ENCODE data around the gene MRPL46.

The MRPL46 gene
- 4.4 to 8.2 (median 5.1) reads per million in 4 experiments for total RNA-seq

DNA sequence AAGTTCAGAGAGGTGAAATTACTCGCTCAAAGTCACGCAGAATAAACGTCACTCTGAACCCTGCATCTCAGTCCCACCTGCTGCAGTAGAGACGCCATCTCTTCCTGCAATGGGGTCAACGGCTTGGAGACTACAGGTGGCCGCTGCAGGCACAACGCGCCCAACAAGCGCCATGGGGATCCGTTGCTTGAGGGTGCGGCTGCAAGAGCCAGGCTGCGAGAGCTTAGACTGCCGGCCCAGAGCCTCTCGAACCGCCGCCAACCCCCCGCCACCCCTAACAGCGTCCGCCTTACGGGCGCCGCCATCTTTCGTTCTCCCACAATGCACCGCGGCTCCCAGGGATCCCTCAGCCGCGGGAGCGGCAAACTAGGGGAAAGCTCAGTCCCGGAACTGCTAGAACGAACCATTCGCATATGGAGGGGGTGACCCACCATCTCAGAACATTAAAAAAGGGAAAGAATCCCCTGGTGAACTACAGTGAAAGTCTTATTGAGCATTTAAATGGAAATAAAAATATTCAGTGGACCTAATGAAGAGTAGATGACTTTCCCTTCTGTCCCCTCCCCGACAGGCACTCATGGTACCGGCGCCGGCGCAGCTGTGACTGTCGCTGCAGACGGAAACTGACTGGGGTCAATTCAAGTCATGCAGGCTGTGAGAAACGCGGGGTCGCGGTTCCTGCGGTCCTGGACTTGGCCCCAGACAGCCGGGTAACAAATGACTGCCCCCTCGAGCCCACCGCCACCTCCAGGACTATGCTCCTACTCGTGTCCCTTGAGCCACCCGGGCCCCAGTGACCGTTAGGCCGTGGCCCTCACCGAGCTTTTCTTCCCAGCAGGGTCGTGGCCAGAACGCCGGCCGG, at the start of gene MRPL46, which contains the start of gene MRPS11:
TSS of gene MRPL46 (minus strand) at position 316 of the 862 bp plus-strand sequence. CDS start at position 305, 11 bp downstream.
TSS of gene MRPS11 (plus strand) at position 636 of the 862 bp plus-strand sequence. CDS start at position 646, 10 bp downstream.
- DNase-seq: peak; percentile 86

DNA sequence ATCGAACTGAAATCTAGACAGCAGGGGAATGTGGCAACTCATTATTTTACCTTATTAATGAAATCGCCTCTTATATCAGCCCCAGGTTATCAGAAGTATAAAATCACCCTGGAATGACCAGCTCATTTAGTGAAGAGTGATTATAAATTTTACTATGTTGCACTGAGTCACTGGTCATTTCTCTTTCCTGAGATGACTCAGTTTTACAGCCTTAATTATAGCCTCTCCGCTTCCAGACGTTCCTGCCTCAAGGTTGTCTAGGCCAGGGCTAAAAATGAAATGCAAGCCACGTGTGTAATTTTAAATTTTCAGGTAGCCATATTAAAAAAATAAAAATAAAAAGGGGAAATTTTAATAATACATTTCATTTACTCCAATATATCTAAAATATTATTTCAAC, 46.0 kb upstream of the MRPL46 start:
- no peak for DNase-seq

DNA sequence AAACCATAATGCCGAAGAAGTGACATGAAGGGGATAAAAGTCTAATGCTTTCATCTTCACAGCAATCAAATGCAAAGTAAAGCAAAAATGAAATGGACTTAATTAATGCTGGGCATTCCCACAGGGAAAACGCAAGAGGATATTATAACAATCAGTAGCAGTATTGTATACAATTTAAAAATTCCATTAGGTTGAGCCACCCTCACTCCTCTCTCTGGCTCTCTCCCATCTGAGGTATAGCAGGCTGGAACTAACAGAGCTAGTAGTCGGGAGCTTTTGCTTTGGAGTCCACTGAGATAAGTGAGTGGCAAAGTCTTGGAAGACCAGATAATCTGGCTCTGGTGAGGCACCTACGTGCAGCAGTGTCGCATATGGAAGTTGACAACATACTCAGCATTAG, 45.4 kb upstream of the MRPL46 start:
- DNase-seq: no peak

DNA sequence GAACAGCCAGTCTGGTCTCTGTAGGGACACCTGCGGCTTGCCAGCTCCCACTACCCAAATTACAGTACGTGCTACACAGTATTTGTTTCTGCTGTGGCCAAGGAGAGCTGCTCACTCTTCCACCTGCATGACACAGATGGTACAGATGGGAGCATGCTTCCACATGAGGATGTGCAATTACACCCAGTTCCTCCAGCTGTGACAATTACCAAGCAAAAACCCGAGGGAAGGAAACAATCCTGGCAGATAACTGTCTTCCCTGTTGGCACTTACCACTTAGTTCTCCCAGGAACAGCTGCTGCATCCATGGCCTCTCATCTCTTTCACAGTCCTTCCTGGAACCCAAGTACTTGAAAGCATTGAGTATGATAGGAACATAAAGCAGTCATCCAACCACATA, 44.9 kb upstream of the MRPL46 start:
- DNase-seq: no peak

DNA sequence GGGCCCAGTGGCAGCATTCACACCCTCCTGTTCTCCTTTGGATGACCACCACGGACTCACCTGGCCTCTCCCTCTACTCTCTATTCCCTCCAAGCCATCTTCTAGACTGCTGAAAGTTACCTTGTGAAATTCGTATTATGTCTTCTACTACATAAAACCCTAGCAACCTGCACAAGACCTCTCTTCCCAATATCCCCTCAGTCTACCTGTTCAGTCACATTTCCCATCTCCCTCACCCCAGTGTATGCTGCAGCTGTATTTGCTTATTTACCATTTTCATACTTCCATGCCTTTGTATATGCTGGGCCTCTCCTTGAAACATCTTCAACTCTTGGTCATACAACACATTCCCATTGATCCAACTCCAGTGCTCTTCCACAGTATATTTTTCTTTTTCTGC, 44.0 kb upstream of the MRPL46 start:
- DNase-seq: no peak

DNA sequence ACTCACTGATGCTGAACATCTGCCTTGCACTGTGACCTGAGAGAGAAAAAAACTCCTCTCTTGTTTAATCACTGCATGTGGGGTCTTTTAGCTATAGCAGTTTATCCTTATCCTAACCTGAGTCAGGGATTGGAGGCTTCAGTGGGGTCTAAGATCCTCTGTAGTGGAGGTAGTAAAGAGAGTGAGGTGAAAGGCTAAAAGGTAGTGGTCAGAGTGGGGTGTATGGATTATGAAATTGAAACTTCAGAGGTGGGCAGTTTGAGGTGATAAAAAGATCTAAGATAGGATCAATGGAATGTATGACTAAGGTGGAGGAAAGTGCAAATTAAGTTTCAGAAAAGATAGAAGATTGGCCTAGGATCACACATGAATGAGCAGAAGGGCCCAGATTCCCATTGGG, 42.8 kb upstream of the MRPL46 start:
- DNase-seq: no peak

DNA sequence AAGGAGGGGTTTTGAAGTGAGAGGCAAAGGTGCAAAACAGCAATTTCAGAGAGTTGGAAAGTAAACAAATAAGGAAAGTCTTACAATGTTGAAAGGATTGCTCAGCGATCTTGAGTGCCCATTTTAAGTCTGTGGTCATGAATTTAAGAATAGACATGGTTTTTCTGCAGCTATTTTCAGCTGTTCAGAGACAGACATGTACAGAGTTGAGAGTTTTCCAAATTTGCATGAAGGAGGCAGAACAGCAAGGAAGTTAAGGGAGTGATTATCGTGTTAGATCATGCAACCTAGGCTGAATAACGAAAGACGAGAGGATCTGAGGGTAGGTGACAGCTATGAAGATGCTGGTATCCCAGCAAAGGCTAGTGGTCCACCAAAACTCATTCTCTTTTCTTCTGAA, 42.1 kb upstream of the MRPL46 start:
- no peak for DNase-seq

DNA sequence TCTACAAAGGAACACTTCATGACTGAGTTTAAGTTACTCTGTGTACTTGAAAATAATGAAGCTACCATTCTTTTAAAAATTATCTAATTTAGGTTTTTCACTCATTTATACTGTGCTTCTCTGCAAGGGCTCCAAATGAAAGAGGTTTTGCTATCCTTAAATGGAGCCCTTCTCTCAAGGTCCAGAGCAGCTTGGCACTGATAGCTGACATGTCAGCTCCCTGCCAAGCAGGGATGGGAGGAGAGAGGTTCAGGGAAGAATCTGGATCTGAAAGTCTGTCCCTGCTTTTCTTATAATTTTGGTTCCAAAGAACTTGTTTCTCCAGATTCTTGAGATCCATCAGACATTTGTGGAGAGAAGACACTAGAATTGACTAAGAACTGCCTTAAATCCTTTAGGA, 39.4 kb upstream of the MRPL46 start:
- DNase-seq: no peak

DNA sequence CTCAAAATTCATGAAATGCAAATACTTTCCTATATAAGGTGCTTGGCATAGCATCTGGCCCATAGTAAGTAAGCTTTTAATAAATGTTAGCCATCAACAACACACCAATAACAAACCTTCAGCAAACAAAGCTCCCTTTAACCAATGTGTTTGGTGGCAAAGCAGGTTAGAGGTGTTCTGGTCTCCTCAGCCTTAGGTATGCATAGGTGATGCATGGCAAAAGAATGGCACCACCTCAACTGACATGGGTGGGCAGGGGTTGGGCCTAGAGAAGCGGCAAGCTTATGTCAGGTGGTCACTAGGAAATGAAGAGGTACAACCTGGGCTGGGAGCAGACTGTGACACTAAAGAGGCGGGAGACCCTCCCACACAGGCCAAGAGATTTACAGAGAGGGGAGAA, 38.5 kb upstream of the MRPL46 start:
- DNase-seq: no peak

DNA sequence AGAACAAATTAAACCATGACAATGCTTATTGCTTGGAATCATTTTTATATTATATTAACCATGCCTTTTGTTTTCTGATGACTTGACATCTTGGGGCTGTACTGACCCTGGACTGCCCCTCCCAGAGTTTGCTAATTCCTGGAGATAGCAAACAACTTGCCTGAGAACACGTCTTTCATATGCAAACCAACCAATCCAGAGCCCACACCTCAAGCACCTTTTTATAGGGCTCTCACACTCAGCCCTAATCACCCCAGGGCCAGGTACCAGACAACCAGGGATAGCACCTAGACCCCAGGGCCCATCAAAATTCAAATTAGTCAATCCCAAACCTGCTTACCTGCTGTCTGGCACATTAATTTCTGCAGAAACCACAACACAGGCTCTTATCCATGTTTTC, 37.3 kb upstream of the MRPL46 start:
- no peak for DNase-seq

DNA sequence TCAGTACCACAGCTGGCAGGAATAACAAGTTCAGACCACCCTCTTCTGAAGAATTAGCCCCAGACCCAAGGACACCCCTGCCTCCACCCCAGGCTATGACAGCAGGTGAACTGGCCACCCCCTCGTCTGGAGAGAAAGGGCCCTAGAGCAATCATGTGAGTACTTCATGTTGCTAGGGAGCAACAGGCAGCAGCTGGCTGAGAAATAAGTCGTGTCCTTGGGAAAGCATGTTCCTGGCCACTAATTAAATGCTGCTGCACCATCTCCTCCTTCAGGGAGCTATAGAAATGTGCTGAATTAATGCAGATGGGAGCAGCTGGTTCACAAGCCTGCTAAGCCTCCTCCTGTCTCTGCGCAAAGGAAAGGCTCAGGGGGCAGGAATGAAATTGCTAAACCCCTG, 31.8 kb upstream of the MRPL46 start:
- no peak for DNase-seq

DNA sequence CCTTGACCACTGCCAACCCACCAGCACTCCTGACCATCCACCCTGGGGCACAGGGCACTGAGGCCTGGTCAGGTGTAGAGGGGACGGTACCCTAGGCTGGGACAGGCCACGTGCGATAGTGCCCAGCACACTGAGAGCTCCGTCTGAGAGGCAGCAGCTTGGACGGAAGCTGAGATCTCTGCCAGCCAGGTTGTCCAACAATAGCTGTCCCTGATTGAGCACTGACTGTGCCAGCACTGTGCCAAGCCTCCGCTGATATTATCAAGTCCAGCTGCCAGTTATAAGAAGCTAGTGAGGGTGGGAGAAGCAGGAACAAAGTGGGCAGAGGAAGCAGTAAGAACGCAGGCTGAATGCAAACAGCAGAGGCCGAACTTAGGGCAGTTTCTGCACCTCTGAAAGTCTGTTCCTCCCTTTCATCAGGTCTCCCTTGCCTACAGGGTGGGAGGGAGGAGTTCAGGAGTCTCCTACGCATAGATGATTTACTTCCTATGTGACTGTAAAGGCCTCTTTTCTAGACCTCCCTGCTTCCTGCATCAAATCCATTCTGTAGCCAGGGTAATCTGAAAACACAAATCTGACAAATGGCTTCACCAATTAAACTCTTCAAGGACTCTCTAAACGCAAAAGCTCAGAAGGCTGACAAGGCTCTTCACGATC, 30.0 kb upstream of the MRPL46 start:
- no peak for DNase-seq

DNA sequence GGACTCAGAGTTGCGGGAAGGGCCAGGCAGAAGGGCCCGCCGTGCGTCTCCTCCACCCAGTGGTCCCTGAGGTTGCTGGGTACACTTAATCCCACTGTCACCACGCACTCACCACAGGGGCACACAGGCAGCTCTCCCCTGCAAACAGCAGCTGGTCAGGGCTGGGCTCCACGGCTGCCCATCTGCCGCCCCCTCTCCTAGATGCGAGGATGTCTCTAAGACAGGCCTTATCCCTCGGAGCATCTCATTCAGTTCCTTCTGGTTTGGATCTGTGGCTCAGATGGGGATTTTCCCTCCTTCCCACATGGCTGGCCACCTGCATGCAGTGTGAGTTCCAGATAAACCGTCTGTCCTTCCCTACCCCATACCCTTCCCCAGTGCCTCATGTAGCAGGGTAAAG, 26.7 kb upstream of the MRPL46 start:
- no peak for DNase-seq

DNA sequence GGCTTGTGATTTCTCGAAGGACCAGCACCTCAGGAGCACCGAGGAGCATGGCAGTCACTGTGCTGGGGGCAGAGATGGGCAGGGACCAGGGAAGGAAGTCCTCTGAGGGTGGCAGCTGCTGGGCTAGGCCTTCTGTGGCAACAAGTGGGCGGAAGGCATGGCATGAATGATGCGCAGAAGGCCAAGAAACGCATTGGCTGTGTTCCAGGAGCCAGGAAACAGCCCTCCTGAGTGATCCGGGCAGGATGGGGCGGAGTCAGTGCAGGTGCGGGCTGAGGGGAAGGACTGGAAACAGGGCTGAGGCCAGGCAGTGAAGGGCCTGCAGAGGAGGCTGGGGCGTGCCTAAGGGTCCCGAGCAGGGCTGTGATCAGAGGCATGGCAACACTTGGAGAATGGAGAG, 24.0 kb upstream of the MRPL46 start:
- DNase-seq: no peak

DNA sequence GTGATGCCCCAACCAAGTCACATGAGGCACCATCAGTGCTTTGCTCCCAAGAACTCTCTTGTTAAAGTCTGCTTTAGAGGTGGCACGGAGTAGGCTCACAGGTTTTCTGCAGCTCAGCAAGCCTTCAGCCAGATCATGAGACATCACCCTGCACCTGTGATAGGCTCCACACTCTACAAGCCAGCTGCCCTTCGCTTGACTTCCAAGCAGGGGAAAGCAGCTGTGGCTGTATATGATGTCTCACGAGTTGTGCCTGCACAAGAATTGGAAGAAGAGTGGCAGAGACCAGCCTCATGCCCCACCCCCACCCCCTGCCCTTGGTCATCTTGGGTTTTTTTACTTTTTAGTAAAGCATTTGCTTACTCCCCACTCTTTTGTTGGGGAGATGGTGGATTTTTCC, 22.8 kb upstream of the MRPL46 start:
- no peak for DNase-seq

DNA sequence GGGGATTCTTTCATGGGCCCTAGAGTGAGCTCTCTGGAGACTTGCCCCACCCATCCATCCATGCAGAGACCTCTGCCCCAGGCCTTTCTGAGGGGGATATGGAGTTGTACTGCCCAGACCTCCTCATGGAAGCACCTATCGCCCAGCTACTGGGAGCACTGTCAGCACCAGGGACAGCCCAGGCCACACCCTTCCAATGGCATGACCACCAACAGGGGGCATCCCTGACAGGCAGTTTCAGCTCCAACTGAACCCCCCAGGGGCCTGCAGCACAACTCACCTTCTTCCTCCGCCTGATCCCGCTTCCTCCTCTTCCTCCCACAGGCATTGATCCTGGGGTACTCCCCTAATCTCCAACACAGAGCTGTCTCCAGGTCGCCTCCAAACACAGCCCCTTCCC, 22.1 kb upstream of the MRPL46 start:
- no peak for DNase-seq

DNA sequence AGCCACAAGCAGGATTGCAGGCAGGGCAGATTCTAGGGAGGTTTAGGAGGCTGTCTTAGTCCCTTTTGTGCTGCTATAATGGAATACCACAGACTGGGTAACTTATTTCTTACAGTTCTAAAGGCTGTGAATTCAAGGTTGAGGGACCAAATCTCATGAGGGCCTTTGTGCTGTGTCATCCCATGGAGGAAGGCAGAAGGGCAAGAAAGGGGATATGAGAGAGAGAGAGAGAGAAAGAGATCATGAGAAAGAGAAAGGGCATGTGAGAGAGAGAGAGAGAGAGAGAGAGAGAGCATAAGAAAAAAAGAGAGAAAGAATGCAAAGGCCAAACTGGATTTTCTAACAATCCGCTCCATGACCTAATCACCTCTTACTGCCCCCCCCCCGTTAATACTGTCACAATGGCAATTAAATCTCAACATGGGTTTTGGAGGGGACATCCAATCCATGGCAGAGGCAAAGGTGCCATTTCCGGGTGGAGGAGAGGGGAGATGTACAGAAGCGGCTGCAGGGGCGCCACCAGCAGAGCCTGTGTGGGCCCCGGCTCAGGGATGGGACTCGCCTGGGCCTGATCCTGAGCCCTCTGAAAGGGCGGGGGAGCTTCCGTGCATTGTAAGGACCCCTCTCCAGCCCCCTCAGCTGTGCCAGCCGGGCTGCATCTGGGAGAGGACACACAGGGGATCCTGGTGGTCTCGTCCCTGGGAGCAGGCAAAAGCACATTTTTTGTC, 20.8 kb upstream of the MRPL46 start:
- DNase-seq: no peak

DNA sequence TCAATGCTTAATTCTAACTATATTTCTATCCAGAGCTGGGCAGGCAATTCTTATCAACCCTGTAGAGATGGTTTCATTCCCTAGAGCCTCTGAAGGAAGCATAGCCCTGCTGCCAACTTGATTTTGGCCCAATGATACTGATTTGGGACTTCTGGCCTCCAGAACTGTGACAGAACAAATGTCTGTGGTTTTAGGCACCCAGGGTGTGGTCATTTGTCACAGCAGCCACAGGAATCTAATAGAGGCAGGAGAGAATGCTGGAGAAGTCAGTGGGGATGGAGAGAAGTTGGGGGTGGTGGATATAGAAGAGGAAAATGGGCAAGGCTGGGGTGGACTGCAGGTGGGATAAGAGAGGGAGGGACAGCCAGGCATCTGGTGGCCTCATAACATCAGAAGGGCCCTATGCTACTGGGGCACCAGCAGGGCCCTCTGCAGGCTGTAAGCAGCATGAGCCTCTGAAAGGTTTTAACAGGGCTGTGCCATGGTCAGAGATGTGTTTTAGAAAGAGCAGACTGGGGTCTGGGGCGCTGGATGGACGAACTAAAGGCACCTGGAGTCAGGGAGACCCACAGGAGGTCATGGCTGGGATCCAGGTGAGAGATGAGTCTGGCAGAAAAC, 20.1 kb upstream of the MRPL46 start:
- DNase-seq: no peak

DNA sequence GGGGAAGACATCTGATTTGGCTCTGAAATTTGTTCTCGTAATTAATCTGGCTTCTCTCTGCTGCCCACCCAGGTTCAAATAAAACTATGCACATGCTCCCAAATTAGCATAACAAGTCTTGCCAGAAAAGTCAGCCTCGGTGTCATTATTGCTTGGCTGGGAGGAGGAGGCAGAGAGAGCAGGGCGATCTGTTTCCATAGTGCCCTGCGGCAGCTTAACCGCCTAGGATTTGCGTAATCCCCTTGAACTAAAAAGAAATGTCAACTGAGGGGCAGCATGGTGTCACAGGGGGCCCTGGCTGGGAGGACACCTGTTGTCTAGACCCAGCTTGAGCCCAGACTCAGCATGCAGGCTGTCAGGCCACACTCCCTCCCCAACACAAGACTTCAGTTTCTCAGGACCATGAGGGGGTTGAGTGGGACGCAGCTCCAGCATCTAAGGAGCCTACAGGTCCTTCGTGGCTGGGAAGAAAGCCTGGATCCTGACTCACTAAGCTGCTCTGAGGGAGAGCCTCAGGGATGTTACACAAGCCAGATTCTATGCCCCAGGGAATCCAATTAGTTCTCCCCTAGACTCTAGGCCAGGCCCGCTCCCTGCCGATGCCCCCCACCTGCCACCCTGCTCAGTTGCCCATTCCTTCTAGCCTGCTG, 17.6 kb upstream of the MRPL46 start:
- DNase-seq: no peak

DNA sequence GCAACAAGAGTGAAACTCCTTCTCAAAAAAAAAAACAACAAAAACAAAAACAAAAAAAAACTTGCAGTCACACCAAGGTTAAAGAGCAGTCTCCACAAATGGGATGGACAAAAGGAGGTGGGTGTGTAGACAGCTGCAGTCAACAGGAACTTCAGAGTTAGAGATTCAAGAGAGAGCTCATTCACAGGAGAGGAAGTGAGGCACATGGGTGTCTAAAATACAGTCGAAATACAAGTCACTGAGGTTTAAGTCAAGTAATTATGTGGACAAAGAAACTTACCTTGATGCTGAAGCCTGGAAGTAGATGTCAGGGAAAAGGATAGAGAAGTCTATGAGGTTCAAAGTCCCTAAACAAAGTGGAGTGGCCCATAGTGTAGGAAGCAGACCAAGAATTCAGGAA, 15.1 kb upstream of the MRPL46 start:
- no peak for DNase-seq

DNA sequence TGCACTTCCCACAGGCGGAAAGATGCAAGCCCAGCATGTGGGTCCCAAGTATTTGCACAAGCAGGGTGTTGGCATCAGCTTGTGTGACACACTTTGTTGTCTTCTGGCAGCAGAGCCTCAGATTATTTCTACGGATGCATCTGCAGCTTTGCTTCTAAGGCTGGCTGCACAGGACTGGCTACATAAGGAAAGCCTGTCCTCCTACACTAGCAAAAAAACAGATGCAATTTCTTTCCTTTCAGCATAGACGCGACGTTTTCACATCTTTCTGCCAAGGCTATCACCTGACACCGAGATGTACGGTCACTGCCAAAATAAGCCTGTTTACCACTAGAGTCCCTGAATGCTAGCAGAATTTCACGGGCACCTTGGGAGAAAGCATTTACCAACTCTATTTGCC, 13.8 kb upstream of the MRPL46 start:
- DNase-seq: no peak

DNA sequence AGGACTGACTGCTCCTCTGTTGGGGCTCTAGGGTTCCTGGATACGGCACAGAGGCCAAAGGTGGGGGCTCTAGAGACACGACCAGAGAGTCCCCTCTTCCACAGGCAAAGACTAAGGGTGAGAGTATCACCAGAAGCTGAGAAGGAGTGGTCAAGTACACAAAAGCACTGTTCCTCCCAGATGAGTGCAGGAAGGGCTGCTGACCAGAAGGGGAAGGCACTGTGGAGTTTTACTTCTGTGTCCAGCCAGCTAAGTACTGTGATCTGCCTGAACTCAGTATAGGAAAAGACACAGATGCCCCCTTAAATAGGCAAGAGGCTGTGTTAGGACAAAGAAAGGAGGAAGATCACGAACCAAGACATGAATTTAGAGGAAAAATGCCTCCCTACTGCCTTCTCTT, 12.0 kb upstream of the MRPL46 start:
- DNase-seq: no peak

DNA sequence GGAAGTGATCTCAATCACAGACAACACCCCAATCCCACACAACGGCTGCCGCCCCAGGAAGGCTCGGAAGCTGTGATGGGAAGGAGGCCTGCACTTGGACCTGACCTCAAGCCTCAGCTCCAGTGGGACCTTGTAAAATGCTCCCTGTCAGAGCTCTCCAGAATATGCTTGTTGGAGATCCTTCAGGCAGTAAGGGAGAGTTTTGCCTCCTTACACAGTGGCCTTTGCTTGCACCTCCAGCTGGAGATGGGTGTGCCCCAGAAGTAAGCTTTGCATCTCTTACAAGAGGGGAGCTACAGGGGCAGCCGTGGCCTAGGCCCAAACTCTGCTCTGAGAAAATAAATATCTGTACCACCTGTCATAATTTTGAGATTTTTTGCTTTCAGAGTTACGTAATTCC, 10.7 kb upstream of the MRPL46 start:
- DNase-seq: no peak

All from effector CD8-positive, alpha-beta T cell (primary cell).